HEK293T (cell line): ENCODE measurements around the gene DOK3.

ENCODE experiments used
- CTCF ChIA-PET: fragments of 350-600 bp; formaldehyde crosslinking; extraction: SDS; loops from one replicate; lab custom pipeline; 2021; ENCODE audit warnings: antibody characterized with exemption, inconsistent platforms; lab: Yijun Ruan, JAX
- POLR2A ChIA-PET: fragments of 350-600 bp; formaldehyde crosslinking; extraction: SDS; loops from one replicate; lab custom pipeline; 2020; ENCODE audit warnings: antibody characterized with exemption, inconsistent platforms; lab: Yijun Ruan, JAX
- DNase-seq: peaks from one replicate; pipeline ENCODE4 v3.0.0; 2012; ENCODE audit warnings: mixed read lengths; ENCODE audit errors: extremely low spot score
- ARNT ChIP-seq: fragments of 450-650 bp; IDR thresholded peaks from 2 replicates; pipeline ENCODE4 v1.6.1; 2017; ENCODE audit warnings: mild to moderate bottlenecking
- BHLHE40 ChIP-seq: fragments of 450-650 bp; IDR thresholded peaks from 2 replicates; pipeline ENCODE4 v1.6.1; 2016; ENCODE audit warnings: mild to moderate bottlenecking, moderate library complexity, borderline replicate concordance
- CTBP1 ChIP-seq: fragments of 450-650 bp; IDR thresholded peaks from 2 replicates; pipeline ENCODE4 v1.6.1; 2016; ENCODE audit warnings: borderline replicate concordance
- ELF4 ChIP-seq: fragments of 450-650 bp; IDR thresholded peaks from 2 replicates; pipeline ENCODE4 v1.6.1; 2017; ENCODE audit warnings: antibody characterized with exemption
- FOXA1 ChIP-seq: fragments of 450-650 bp; IDR thresholded peaks from 2 replicates; pipeline ENCODE4 v1.6.1; 2016; ENCODE audit warnings: mild to moderate bottlenecking
- FOXK2 ChIP-seq: fragments of 450-650 bp; IDR thresholded peaks from 2 replicates; pipeline ENCODE4 v1.6.1; 2016; ENCODE audit warnings: mild to moderate bottlenecking
- FOXM1 ChIP-seq: fragments of 450-650 bp; IDR thresholded peaks from 2 replicates; pipeline ENCODE4 v1.6.1; 2017; ENCODE audit warnings: mild to moderate bottlenecking, borderline replicate concordance
- HDGF ChIP-seq: fragments of 450-650 bp; IDR thresholded peaks from 2 replicates; pipeline ENCODE4 v1.6.1; 2017; ENCODE audit warnings: antibody characterized with exemption, borderline replicate concordance
- L3MBTL2 ChIP-seq: fragments of 450-650 bp; conservative IDR thresholded peaks from 2 replicates; pipeline ENCODE4 v1.6.1; 2016; ENCODE audit warnings: mild to moderate bottlenecking
- LEF1 ChIP-seq: fragments of 450-650 bp; IDR thresholded peaks from 2 replicates; pipeline ENCODE4 v1.6.1; 2017; ENCODE audit warnings: mild to moderate bottlenecking, borderline replicate concordance
- NFRKB ChIP-seq: fragments of 450-650 bp; IDR thresholded peaks from 2 replicates; pipeline ENCODE4 v1.6.1; 2016; ENCODE audit warnings: mild to moderate bottlenecking, moderate library complexity
- PKNOX1 ChIP-seq: fragments of 450-650 bp; IDR thresholded peaks from 2 replicates; pipeline ENCODE4 v1.6.1; 2016
- SP1 ChIP-seq: fragments of 450-650 bp; IDR thresholded peaks from 2 replicates; pipeline ENCODE4 v1.6.1; 2017
- SUZ12 ChIP-seq: fragments of 450-650 bp; IDR thresholded peaks from 2 replicates; pipeline ENCODE4 v1.6.1; 2016; ENCODE audit warnings: mild to moderate bottlenecking
- TARDBP ChIP-seq: fragments of 450-650 bp; IDR thresholded peaks from 2 replicates; pipeline ENCODE4 v1.6.1; 2016
- ZNF384 ChIP-seq: fragments of 450-650 bp; IDR thresholded peaks from 2 replicates; pipeline ENCODE4 v1.6.1; 2016

The DOK3 gene

GRCh38 chr5:177471610-177472356 is 37.8 kb downstream of the DOK3 start:
- TF ChIP-seq SUZ12 = no peak
- no peak for TF ChIP-seq FOXA1
- no peak for TF ChIP-seq FOXK2
- no peak for TF ChIP-seq BHLHE40
- TF ChIP-seq SP1 = no peak
- no peak for TF ChIP-seq FOXM1
- TF ChIP-seq L3MBTL2 = no peak
- TF ChIP-seq NFRKB = no peak
- TF ChIP-seq LEF1 = no peak
- no peak for TF ChIP-seq ZNF384
- no peak for TF ChIP-seq CTBP1
- TF ChIP-seq ARNT = no peak
- no peak for TF ChIP-seq PKNOX1
- TF ChIP-seq ELF4 = no peak
- TF ChIP-seq HDGF = no peak
- no peak for TF ChIP-seq TARDBP
- no peak for DNase-seq
- ChIA-PET CTCF (interaction anchor here (0.9 to 1.6 kb wide), 5 partner anchors 14 to 162 kb away, joined by 3 to 10 read pairs (median 5); no protein-coding TSS in a partner anchor), POLR2A (interaction anchor here (0.6 to 2.8 kb wide), 7 partner anchors 9 to 153 kb away, joined by 3 to 13 read pairs (median 6); partner anchors contain the start of genes DDX41 and PDLIM7)

GRCh38 chr5:177470759-177471536 is 38.7 kb downstream of the DOK3 start:
- ChIA-PET CTCF (interaction anchor here (1.5 kb wide), 1 partner anchor 15 kb away, joined by 10 read pairs; no protein-coding TSS in a partner anchor), POLR2A (interaction anchor here (1.2 to 2.8 kb wide), 3 partner anchors 16 to 46 kb away, joined by 5 to 13 read pairs (median 9); partner anchors contain the start of gene DDX41)
- TF ChIP-seq L3MBTL2 = no peak
- TF ChIP-seq TARDBP = no peak
- TF ChIP-seq ELF4 = no peak
- no peak for TF ChIP-seq BHLHE40
- TF ChIP-seq FOXK2 = no peak
- TF ChIP-seq ARNT = no peak
- TF ChIP-seq SP1 = no peak
- TF ChIP-seq HDGF = no peak
- no peak for TF ChIP-seq NFRKB
- TF ChIP-seq CTBP1 = no peak
- no peak for TF ChIP-seq ZNF384
- TF ChIP-seq FOXM1 = no peak
- no peak for TF ChIP-seq FOXA1
- no peak for TF ChIP-seq SUZ12
- no peak for TF ChIP-seq LEF1
- no peak for DNase-seq

- ChIA-PET CTCF (no interaction called here), POLR2A (interaction anchor here (1.1 kb wide), 2 partner anchors 12 to 27 kb away, joined by 3 to 5 read pairs; no protein-coding TSS in a partner anchor)
- TF ChIP-seq NFRKB (no peak), FOXA1 (no peak), FOXM1 (no peak), HDGF (no peak), ARNT (no peak), TARDBP (no peak), ELF4 (no peak), SUZ12 (no peak), LEF1 (no peak), ZNF384 (no peak), FOXK2 (no peak), SP1 (no peak), BHLHE40 (no peak), L3MBTL2 (no peak), CTBP1 (no peak), PKNOX1 (no peak)
- no peak for DNase-seq
These were observed 39.7 kb downstream of the DOK3 start for GRCh38 chr5:177469750-177470525.

GRCh38 chr5:177468685-177469628 is 40.7 kb downstream of the DOK3 start:
- no peak for TF ChIP-seq FOXK2
- no peak for TF ChIP-seq SP1
- TF ChIP-seq HDGF = no peak
- TF ChIP-seq BHLHE40 = no peak
- TF ChIP-seq SUZ12 = no peak
- no peak for TF ChIP-seq CTBP1
- no peak for TF ChIP-seq ARNT
- TF ChIP-seq TARDBP = no peak
- TF ChIP-seq ZNF384 = no peak
- no peak for TF ChIP-seq FOXM1
- TF ChIP-seq NFRKB = no peak
- TF ChIP-seq L3MBTL2 = no peak
- TF ChIP-seq LEF1 = no peak
- no peak for TF ChIP-seq FOXA1
- no peak for TF ChIP-seq PKNOX1
- TF ChIP-seq ELF4 = no peak
- POLR2A ChIA-PET = interaction anchor here (1.1 kb wide), 2 partner anchors 11 to 28 kb away, joined by 3 to 5 read pairs; no protein-coding TSS in a partner anchor
- CTCF ChIA-PET = interaction anchor here (1.5 kb wide), 1 partner anchor 13 kb away, joined by 4 read pairs; no protein-coding TSS in a partner anchor
- no peak for DNase-seq
